22Rv1 (cell line): ENCODE measurements around the gene CCM2.
A peak's percentile ranks its signal among the peaks of the same experiment; 100 is the strongest.

Experiments
- H3K27ac ChIP-seq: fragments of 450-650 bp; 2 replicates; pipeline ENCODE4 v1.5.1; 2017
- CTCF ChIP-seq: fragments of 450-650 bp; IDR thresholded peaks from 2 replicates; pipeline ENCODE4 v1.5.1; 2017; ENCODE audit warnings: mild to moderate bottlenecking
- ZFX ChIP-seq: fragments of 450-650 bp; IDR thresholded peaks from 2 replicates; pipeline ENCODE4 v1.6.1; 2017; ENCODE audit warnings: antibody characterized with exemption, borderline replicate concordance

The CCM2 gene

GRCh38 chr7:45092931-45093235 is 92.9 kb downstream of the CCM2 start:
- no peak overlapping the region for H3K27ac ChIP-seq
- no peak for TF ChIP-seq CTCF
- TF ChIP-seq ZFX: no peak

- peak overlapping the region; percentile 30; the same call in 1 of the 2 replicates for H3K27ac ChIP-seq
- TF ChIP-seq ZFX: no peak
- no peak for TF ChIP-seq CTCF
These were observed 99.2 kb downstream of the CCM2 start for GRCh38 chr7:45098983-45099839.

GRCh38 chr7:45099891-45100760 is 100.1 kb downstream of the CCM2 start:
- no peak for TF ChIP-seq ZFX
- TF ChIP-seq CTCF: no peak
- H3K27ac ChIP-seq: peak overlapping the region; percentile 30; the same call in 1 of the 2 replicates

- TF ChIP-seq CTCF (no peak), ZFX (no peak)
- H3K27ac ChIP-seq: no peak overlapping the region
These were observed 100.9 kb downstream of the CCM2 start for GRCh38 chr7:45100761-45101480.

- TF ChIP-seq CTCF (no peak), ZFX (no peak)
- H3K27ac ChIP-seq: no peak overlapping the region
These were observed 101.7 kb downstream of the CCM2 start for GRCh38 chr7:45101748-45102147.

- no peak overlapping the region for H3K27ac ChIP-seq
- no peak for TF ChIP-seq ZFX
- no peak for TF ChIP-seq CTCF
These were observed 103.0 kb downstream of the CCM2 start for GRCh38 chr7:45102785-45103712.
